Endothelial cell of umbilical vein (primary cell): Measurements from ENCODE around the gene MGAT4B. TPM values are rescaled to one million over a fixed set of nuclear protein-coding genes. Genes with fewer than 3 reads are reported as not detected.

Experiments used
- Bru-seq: library from RNA; stranded (reverse); fragments of 400-500 nt; gene quantifications from one replicate; lab custom pipeline; 2021; lab: Mats Ljungman, UMichigan
- BruChase-seq, 2 experiments: library from RNA; stranded (reverse); fragments of 400-500 nt; gene quantifications; one replicate each; lab custom pipeline; 2021; lab: Mats Ljungman, UMichigan
- BruUV-seq: library from RNA; stranded (reverse); fragments of 400-500 nt; replicated peaks from 2 replicates; lab custom pipeline; 2021; lab: Mats Ljungman, UMichigan
- CTCF ChIA-PET: fragments of 300-600, 350-600 bp; sonication (Branson Sonifier 250); formaldehyde crosslinking; loops from one replicate; lab custom pipeline; 2021; ENCODE audit warnings: antibody characterized with exemption, inconsistent platforms; lab: Charles Lee
- POLR2A ChIA-PET: fragments of 300-600, 350-600 bp; sonication (Branson Sonifier 250); formaldehyde crosslinking; loops from one replicate; lab custom pipeline; 2021; ENCODE audit warnings: antibody characterized with exemption, inconsistent platforms; lab: Charles Lee
- DNase-seq: peaks from one replicate; pipeline ENCODE4 v3.0.0-alpha.2; 2011; ENCODE audit warnings: low read depth, low spot score
- FAIRE-seq: peaks from 2 replicates; lab custom pipeline; 2011; peaks lifted over from hg19 to GRCh38; lab: Jason Lieb, UNC
- H2AFZ ChIP-seq: 2 replicates; pipeline ENCODE4 v1.6.0; 2012; ENCODE audit warnings: low read depth, low read length, control low read depth, inconsistent platforms
- H3K27ac ChIP-seq: 2 replicates; pipeline ENCODE4 v1.5.1; 2011; ENCODE audit warnings: low read depth, mild to moderate bottlenecking, control low read depth, low read length, moderate library complexity; ENCODE audit not compliant: insufficient read depth
- H3K27me3 ChIP-seq, 2 experiments: 2 replicates each; pipeline versions ENCODE4 v1.6.0 to v1.6.1; 2011; ENCODE audit warnings: low read length in 2 of 2, mixed read lengths in 1 of 2; ENCODE audit not compliant: control insufficient read depth in 2 of 2, insufficient read depth in 2 of 2
- H3K36me3 ChIP-seq, 2 experiments: 2 replicates in 1 of 2; 3 replicates in 1 of 2; pipeline ENCODE4 v1.5.1; 2011; ENCODE audit warnings: low read length in 2 of 2, mild to moderate bottlenecking in 1 of 2, moderate library complexity in 1 of 2; ENCODE audit not compliant: control insufficient read depth in 2 of 2, insufficient read depth in 2 of 2; ENCODE audit errors: extremely low read depth in 1 of 2
- H3K4me1 ChIP-seq: 3 replicates; pipeline ENCODE4 v1.5.1; 2011; ENCODE audit warnings: mild to moderate bottlenecking, low read length; ENCODE audit not compliant: control insufficient read depth, insufficient read depth; ENCODE audit errors: extremely low read depth
- H3K4me2 ChIP-seq: 2 replicates; pipeline ENCODE4 v1.6.1; 2011; ENCODE audit warnings: low read length, control low read depth, mixed read lengths; ENCODE audit not compliant: insufficient read depth
- H3K4me3 ChIP-seq, 3 experiments: fragments of 200-600 bp in 1 of 3; sonication (generic), shearing (Covaris generic) in 1 of 3; replicated peaks in 1 of 3; 2 replicates each; pipeline ENCODE4 v1.5.1; 2011 to 2016; ENCODE audit warnings: control low read depth in 3 of 3, low read length in 3 of 3, mild to moderate bottlenecking in 2 of 3, inconsistent platforms in 1 of 3, low read depth in 1 of 3, moderate library complexity in 1 of 3; ENCODE audit not compliant: insufficient read depth in 1 of 3
- H3K79me2 ChIP-seq: 2 replicates; pipeline ENCODE4 v1.6.0; 2012; ENCODE audit warnings: low read length, inconsistent platforms; ENCODE audit not compliant: control insufficient read depth, insufficient read depth
- H3K9ac ChIP-seq: replicated peaks from 2 replicates; pipeline ENCODE3; 2011; ENCODE audit warnings: low read length, control low read depth; ENCODE audit not compliant: insufficient read depth; ENCODE audit errors: extremely low read depth
- H3K9me1 ChIP-seq: replicated peaks from 3 replicates; pipeline ENCODE4 v1.6.0; 2011; ENCODE audit warnings: mild to moderate bottlenecking, low read length; ENCODE audit not compliant: control insufficient read depth, insufficient read depth; ENCODE audit errors: extremely low read depth
- H3K9me3 ChIP-seq: replicated peaks from 2 replicates; pipeline ENCODE4 v1.5.1; 2012; ENCODE audit warnings: low read length, inconsistent platforms; ENCODE audit not compliant: control insufficient read depth, insufficient read depth
- H4K20me1 ChIP-seq: replicated peaks from 2 replicates; pipeline ENCODE3; 2011; ENCODE audit warnings: mild to moderate bottlenecking, low read length; ENCODE audit not compliant: control insufficient read depth, insufficient read depth; ENCODE audit errors: extremely low read depth
- CTCF ChIP-seq, 2 donors: IDR thresholded peaks; 1 replicate in 1 of 2; 2 replicates in 1 of 2; pipeline ENCODE4 v1.5.1; 2011; ENCODE audit warnings: low read length in 2 of 2, mild to moderate bottlenecking in 2 of 2, moderate library complexity in 2 of 2, control low read depth in 1 of 2, inconsistent platforms in 1 of 2, low read depth in 1 of 2; ENCODE audit not compliant: insufficient read depth in 1 of 2; ENCODE audit errors: extremely low read depth in 1 of 2
- EZH2 ChIP-seq: IDR thresholded peaks from 2 replicates; pipeline ENCODE4 v1.6.1; 2012; ENCODE audit warnings: borderline replicate concordance, low read depth, mild to moderate bottlenecking, moderate library complexity, low read length, inconsistent platforms; ENCODE audit not compliant: severe bottlenecking
- FOS ChIP-seq: IDR thresholded peaks from 2 replicates; pipeline ENCODE4 v1.6.1; 2011; ENCODE audit warnings: mild to moderate bottlenecking, low read length, moderate library complexity, borderline replicate concordance; ENCODE audit not compliant: insufficient read depth
- GATA2 ChIP-seq: IDR thresholded peaks from 2 replicates; pipeline ENCODE4 v1.7.0; 2011; ENCODE audit warnings: low read depth, mild to moderate bottlenecking, moderate library complexity, mixed read lengths, low read length; ENCODE audit not compliant: insufficient read length, insufficient read depth
- JUN ChIP-seq: IDR thresholded peaks from 2 replicates; pipeline ENCODE4 v1.6.1; 2011; ENCODE audit warnings: borderline replicate concordance, low read depth; ENCODE audit not compliant: insufficient read length, insufficient read depth
- MAX ChIP-seq: IDR thresholded peaks from 2 replicates; pipeline ENCODE4 v1.6.1; 2011; ENCODE audit not compliant: insufficient read depth, insufficient read length
- POLR2A ChIP-seq: IDR thresholded peaks from 2 replicates; pipeline ENCODE4 v1.6.1; 2012; ENCODE audit warnings: low read depth, mild to moderate bottlenecking, control low read depth, low read length
- POLR2AphosphoS5 ChIP-seq: IDR thresholded peaks from 2 replicates; pipeline ENCODE4 v1.6.1; 2012; ENCODE audit warnings: low read depth, mild to moderate bottlenecking, control low read depth, low read length, moderate library complexity; ENCODE audit not compliant: insufficient read depth
- dilution Hi-C: fragments of 300-500 bp; cut with MboI; formaldehyde crosslinking; loops from one replicate; pipeline ENCODE4 v1.15.0; 2019; ENCODE audit warnings: low sequenced_read_pairs; ENCODE audit not compliant: extremely low pct_ligation_motif_present
- intact Hi-C: fragments of 100-400 bp; cut with micrococcal nuclease; formaldehyde crosslinking; loops from one replicate; pipeline ENCODE4 v1.10.0; 2022
- long read RNA-seq: library from polyadenylated mRNA; stranded (forward); transcript quantifications from one replicate; pipeline ENCODE4 v2.0.0, GENCODE V29; 2021
- polyA minus RNA-seq, 3 experiments: library from RNA; depleted of rRNA, polyadenylated mRNA; stranded (reverse); fragments of >200 nt; gene quantifications; 1 replicate in 1 of 3; 2 replicates in 2 of 3; pipeline ENCODE4 v1.2.3, GENCODE V29; 2011
- polyA plus RNA-seq, 4 experiments: library from polyadenylated mRNA; depleted of rRNA in 3 of 4; stranded (reverse) in 3 of 4; unstranded in 1 of 4; fragments of >200 nt; gene quantifications; 2 replicates each; pipeline versions ENCODE4 v1.2.1 to v1.2.3, GENCODE V29; 2011 to 2012; ENCODE audit warnings: missing spikeins in 1 of 4
- total RNA-seq: library from RNA; stranded (reverse); gene quantifications from 2 replicates; pipeline ENCODE4 v1.2.3, GENCODE V29; 2021

MGAT4B gene
- total RNA-seq = 226 and 243 TPM in 2 replicates
- 243 and 300 TPM in 2 replicates for polyA plus RNA-seq
- 227 and 229 TPM in 2 replicates for polyA plus RNA-seq (2011; cell fraction: cytosol; rRNA removed)
- polyA plus RNA-seq (2011; cell fraction: nucleus; rRNA removed) = 434 and 609 TPM in 2 replicates
- 211 and 221 TPM in 2 replicates for polyA plus RNA-seq (2012)
- polyA minus RNA-seq = 149 and 172 TPM in 2 replicates
- 87.2 TPM for polyA minus RNA-seq (2011; cell fraction: cytosol; rRNA and poly(A)+ RNA removed)
- polyA minus RNA-seq (2011; cell fraction: nucleus; rRNA and poly(A)+ RNA removed) = 91.5 and 136 TPM in 2 replicates
- percentile 58 among the genes with signal in this experiment for Bru-seq, nascent RNA
- BruChase-seq, experiment 1, labeled RNA remaining after a 6-hour chase = percentile 92 among the genes with signal in this experiment
- percentile 86 among the genes with signal in this experiment for BruChase-seq, experiment 2, labeled RNA remaining after a 2-hour chase
- long read RNA-seq, transcript MGAT4B-202 (14 exons, 3,027 nt) = minor isoform, 6 of 308 reads
- long read RNA-seq, transcript MGAT4B-201 (15 exons, 2,446 nt) = major isoform, 143 of 308 reads
- long read RNA-seq, partial matches to known transcripts = 136 of 308 reads
- long read RNA-seq, other reads (novel, unspliced or antisense) = 22 of 308 reads

- Histone ChIP-seq H3K9me1 (no peaks in the 10 kb centered on the region), H3K27ac (peak within 1 kb of the TSS; percentile 67), H4K20me1 (no peaks in the 10 kb centered on the region), H3K9ac (peak within 1 kb of the TSS; percentile 66), H3K9me3 (no peaks in the 10 kb centered on the region), H3K79me2 (peaks cover 33% of the 10 kb centered on the region), H3K4me1 (peaks cover 23% of the 10 kb centered on the region), H3K27me3 (no peaks in the 10 kb centered on the region), H2AFZ (peak within 1 kb of the TSS; percentile 69), H3K36me3 (peaks cover 0 to 4% of the 10 kb centered on the region in 2 experiments), H3K4me2 (peak within 1 kb of the TSS; percentile 71), H3K4me3 (peak within 1 kb of the TSS; percentile 55 to 90 (median 82))
- POLR2A ChIA-PET = interaction anchor here (0.6 to 1.1 kb wide), 3 partner anchors 9 to 14 kb away, joined by 3 to 10 read pairs (median 6); partner anchors contain the start of gene SQSTM1
- FAIRE-seq = peak; percentile 35
- intact Hi-C loops = loop anchor here (1.0 to 5.0 kb wide), 2 partner anchors 13 to 109 kb away; partner anchors contain the start of gene CANX
- DNase-seq = peak; percentile 68
- dilution Hi-C loops = no loop called here
- peak; percentile 87 for TF ChIP-seq POLR2AphosphoS5
- TF ChIP-seq EZH2 = no peak
- no peak for TF ChIP-seq CTCF (IDR thresholded peaks at IDR 0.05; ENCODE audit: extremely low read depth in 1 of 2, insufficient read depth in 1 of 2, low read depth in 1 of 2, low read length in 2 of 2)
- no peak for TF ChIP-seq GATA2
- no peak for TF ChIP-seq FOS
- TF ChIP-seq MAX = no peak
- peak; percentile 70 for TF ChIP-seq POLR2A
- no peak for TF ChIP-seq JUN
- no TSS peak for BruUV-seq
- CTCF ChIA-PET = interaction anchor here (1.0 to 1.7 kb wide), 3 partner anchors 9 to 31 kb away, joined by 3 to 4 read pairs (median 4); no protein-coding TSS in a partner anchor
Measured at GRCh38 chr5:179806250-179807048, at the start of gene MGAT4B. MGAT4B (minus strand) TSS chr5:179806866; CDS start chr5:179806583, 283 bp downstream.
